Fibroblast of mammary gland (primary cell): ENCODE data around the gene PLEKHB2.

Experiments
- DNase-seq: peaks from one replicate; pipeline ENCODE4 v3.0.0-alpha.2; 2010; ENCODE audit warnings: low read depth
- H3K4me3 ChIP-seq: 2 replicates; pipeline ENCODE4 v1.5.1; 2011; ENCODE audit warnings: low read depth, mild to moderate bottlenecking, low read length, moderate library complexity; ENCODE audit not compliant: control insufficient read depth
- TF ChIP-seq, protein P1 (sequence below): conservative IDR thresholded peaks from 2 replicates; pipeline ENCODE4 v1.5.1; 2011; ENCODE audit warnings: low read depth, low read length, inconsistent platforms; ENCODE audit not compliant: control insufficient read depth, insufficient read depth

Gene PLEKHB2, protein sequence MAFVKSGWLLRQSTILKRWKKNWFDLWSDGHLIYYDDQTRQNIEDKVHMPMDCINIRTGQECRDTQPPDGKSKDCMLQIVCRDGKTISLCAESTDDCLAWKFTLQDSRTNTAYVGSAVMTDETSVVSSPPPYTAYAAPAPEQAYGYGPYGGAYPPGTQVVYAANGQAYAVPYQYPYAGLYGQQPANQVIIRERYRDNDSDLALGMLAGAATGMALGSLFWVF

DNA sequence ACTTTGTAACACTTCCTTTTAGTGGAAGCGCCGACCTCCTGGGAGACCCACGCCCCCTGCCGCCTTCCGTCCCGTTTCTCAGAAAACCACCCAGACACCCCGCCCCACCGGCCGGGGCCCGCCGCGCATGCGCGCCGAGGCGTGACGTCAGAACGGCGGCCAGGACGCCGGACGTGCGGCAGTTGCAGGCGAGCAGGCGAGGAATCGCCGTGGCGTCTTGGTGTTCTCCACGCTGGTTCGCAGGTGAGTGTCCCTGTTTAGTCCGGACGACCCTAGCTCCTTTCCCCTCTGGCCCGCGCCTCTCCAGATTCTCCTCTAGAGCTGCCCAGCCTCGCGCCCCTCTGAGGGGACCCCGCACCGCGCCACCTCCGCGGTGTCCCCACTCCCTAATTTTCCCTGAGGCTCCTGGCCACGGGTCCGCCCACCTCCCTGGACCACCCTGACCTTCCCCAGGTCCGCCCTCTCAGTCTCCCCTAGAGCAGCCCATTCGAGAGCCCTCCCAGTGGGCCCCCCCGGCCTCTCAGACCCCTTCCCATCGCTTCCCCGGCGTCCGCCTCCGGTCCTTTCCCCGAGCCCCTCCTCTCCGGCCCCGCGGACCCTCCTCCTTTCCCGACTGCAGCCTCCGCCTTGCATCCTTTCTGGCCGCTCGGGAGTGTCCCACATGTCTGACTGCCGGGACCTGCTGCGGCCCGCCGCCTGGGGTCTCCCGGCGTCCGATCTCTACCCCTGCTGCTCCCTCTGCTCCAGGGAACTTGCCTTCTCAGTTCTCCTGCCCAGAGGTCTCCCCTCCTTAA is at the start of gene PLEKHB2:
PLEKHB2 (plus strand) TSS at position 181 of the 794 bp plus-strand sequence. CDS start 15,606 bp downstream, outside the sequence.
- TF ChIP-seq, protein P1, sequence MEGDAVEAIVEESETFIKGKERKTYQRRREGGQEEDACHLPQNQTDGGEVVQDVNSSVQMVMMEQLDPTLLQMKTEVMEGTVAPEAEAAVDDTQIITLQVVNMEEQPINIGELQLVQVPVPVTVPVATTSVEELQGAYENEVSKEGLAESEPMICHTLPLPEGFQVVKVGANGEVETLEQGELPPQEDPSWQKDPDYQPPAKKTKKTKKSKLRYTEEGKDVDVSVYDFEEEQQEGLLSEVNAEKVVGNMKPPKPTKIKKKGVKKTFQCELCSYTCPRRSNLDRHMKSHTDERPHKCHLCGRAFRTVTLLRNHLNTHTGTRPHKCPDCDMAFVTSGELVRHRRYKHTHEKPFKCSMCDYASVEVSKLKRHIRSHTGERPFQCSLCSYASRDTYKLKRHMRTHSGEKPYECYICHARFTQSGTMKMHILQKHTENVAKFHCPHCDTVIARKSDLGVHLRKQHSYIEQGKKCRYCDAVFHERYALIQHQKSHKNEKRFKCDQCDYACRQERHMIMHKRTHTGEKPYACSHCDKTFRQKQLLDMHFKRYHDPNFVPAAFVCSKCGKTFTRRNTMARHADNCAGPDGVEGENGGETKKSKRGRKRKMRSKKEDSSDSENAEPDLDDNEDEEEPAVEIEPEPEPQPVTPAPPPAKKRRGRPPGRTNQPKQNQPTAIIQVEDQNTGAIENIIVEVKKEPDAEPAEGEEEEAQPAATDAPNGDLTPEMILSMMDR, result no peak
- DNase-seq, result peak; percentile 83
- H3K4me3 ChIP-seq, result peak within 1 kb of the TSS; percentile 89

DNA sequence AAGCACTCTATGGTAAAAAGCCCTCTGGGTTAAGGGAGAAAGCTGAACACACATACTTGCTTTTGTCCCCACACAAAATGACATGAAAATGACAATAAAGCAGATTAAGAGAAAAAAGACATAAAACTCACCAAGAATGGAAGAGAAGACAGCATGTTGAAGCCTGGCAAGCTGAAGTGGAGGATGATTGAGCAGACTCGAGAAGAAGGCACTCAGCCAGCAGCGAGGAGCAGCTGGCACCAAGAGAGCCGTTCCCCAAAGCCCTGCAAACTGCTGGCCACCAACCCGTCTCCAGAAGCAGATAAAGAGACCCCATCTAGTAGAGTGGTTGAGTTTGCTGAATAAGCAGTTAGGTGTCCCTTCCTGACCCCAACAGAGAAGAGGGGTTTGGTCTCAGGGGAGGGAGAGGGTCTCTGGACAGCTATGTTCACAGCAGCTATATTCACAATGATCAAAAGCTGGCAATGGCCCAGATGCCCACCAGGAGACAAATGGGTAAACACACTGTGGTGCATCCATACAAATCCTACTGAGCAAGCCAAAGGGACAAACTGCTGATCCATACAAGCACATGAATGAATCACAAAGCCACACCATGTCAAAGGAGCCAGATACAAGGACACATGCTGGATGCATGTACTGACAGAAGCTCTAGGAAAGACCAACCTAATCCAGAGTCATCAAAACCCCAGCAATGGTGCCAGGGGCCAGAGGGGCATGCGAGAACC is 48.8 kb upstream of the PLEKHB2 start:
- TF ChIP-seq, protein P1, result no peak
- DNase-seq, result peak; percentile 39
- H3K4me3 ChIP-seq, result no peak overlapping the region

DNA sequence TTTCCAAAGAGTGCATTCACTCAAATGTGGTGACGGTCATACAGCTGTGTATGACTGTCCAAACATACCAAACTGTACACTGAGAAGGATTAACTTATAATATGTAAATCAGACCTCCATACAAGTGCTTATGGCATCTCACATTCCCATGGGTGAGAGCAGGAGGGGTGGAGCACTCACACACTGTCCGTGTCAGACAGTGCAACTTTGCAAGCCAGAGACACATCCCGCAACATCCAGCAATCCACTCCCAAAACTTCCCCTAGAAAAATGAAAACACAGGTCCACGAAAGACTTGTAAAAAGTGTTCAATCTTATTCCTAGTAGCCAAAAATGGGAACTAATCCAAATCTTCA is 48.2 kb upstream of the PLEKHB2 start:
- DNase-seq, result no peak
- TF ChIP-seq, protein P1, result no peak
- no peak overlapping the region for H3K4me3 ChIP-seq

DNA sequence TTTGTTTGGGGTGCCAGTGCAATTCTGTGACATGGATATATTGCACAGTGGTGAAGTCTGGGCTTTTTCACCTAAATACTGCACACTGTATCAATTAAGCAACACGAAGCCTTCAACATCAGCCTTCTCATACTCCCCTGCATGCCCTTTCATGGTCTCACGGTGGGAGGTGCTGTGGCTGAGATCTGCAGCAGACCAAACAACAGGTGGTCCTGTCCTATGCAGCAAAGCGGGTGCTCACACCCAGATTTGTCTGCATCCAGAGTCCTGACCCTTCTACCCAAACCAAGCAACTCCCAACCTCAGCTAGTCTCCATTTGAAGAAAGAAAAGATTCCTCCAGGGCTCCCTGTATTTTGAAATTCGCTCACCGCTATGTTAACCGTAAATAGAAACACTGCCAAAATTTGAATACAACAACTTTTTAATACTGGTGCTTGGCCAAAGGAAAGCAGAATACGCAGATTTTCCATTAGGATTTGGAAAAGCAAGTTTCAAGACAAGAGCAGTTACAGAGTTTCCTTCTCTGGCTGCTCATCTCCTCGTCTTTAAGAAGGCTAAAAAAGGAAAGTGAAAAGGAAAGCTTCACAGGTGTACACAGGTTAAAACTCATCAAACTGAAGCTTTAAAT is 46.8 kb upstream of the PLEKHB2 start:
- no peak for DNase-seq
- TF ChIP-seq, protein P1, result no peak
- no peak overlapping the region for H3K4me3 ChIP-seq

DNA sequence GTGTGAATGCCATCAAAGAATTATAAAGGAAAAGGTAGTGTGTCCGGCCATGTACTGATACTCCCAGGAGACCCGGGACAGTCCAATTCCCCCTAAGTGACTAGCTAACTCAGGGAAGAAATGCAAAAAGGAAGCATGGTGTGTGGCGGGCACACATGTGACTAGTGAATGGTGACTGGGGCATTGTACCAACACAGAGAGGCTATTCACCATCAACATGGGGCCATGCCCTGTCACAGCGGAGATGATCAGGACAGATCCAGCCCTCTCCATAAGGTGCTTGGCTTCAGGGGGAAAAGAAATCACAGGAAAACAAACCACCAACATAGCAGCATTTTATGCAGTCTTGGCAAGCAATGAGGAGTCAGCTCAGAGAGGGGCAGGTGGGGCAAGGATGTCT is 46.2 kb upstream of the PLEKHB2 start:
- no peak overlapping the region for H3K4me3 ChIP-seq
- no peak for DNase-seq
- TF ChIP-seq, protein P1, result no peak

DNA sequence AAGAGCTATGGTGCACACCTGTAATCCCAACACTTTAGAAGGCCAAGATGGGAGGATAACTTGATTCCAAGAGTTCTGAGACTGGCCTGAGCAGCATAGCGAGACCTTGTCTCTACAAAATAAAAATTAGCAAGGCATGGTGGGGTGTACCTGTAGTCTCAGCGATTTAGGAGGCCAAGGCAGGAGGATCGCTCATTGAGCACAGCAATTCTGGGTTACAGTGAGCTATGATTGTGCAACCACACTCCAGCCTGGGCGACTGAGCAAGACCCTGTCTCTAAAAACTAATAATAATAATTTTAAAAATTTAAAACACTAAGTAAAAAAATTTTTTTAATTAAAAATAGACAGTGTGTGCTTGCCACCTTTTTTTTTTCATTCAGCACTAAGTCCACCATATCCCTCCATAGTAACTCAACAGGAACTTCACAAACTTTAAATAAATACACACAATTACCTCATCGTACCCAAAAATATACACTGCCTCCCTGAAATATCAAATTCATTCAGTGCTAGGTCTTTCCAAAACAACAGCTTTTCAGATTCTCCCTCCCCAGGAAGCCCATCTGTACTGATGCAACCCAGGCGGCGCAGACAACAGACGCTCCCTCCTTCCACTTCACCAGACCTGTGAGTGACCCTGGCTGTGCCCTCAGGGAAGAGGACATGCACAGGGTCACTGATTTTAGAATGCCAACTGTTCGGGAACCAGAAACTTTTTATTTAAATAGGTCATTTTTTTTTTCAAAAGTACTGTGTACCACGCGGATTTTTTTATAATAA is 41.4 kb upstream of the PLEKHB2 start:
- TF ChIP-seq, protein P1, result no peak
- H3K4me3 ChIP-seq, result no peak overlapping the region
- DNase-seq, result no peak
